IMR-90 (cell line): ENCODE measurements around the gene BATF. TPM values are rescaled to one million over a fixed set of nuclear protein-coding genes. Genes with fewer than 3 reads are reported as not detected.

Experiments
- ATAC-seq: fragments of 200-7000 bp; cut with Tn5 transposase; 2 replicates; pipeline ENCODE4 v1.9.1; 2020; ENCODE audit warnings: low read depth, mild to moderate bottlenecking, moderate library complexity
- BruUV-seq: library from RNA; stranded (reverse); fragments of 400-500 nt; replicated peaks from 2 replicates; lab custom pipeline; 2021; lab: Mats Ljungman, UMichigan
- CTCF ChIA-PET: fragments of 300-600 bp; formaldehyde crosslinking; extraction: SDS; loops from one replicate; lab custom pipeline; 2021; ENCODE audit warnings: antibody characterized with exemption; lab: Yijun Ruan, JAX
- POLR2A ChIA-PET: fragments of 300-600 bp; sonication (Branson Sonifier 250); formaldehyde crosslinking; loops from one replicate; lab custom pipeline; 2022; ENCODE audit warnings: antibody characterized with exemption; ENCODE audit not compliant: unreplicated experiment; lab: Charles Lee
- DNase-seq: peaks from one replicate; pipeline ENCODE4 v3.0.0; 2013
- H2AFZ ChIP-seq: replicated peaks from 2 replicates; pipeline ENCODE3; 2013; ENCODE audit warnings: low read length, mild to moderate bottlenecking; ENCODE audit not compliant: poor library complexity
- H2AK5ac ChIP-seq: 2 replicates; pipeline ENCODE4 v1.6.1; 2013; ENCODE audit warnings: low read depth, low read length, inconsistent platforms
- H2AK9ac ChIP-seq: replicated peaks from 2 replicates; pipeline ENCODE3; 2013; ENCODE audit warnings: mild to moderate bottlenecking, low read depth, low read length, moderate library complexity; ENCODE audit not compliant: poor library complexity
- H2BK120ac ChIP-seq: 2 replicates; pipeline ENCODE4 v1.6.1; 2013; ENCODE audit warnings: low read depth, low read length, inconsistent platforms
- H2BK15ac ChIP-seq: 3 replicates; pipeline ENCODE4 v1.6.1; 2013; ENCODE audit warnings: low read depth, low read length, inconsistent platforms
- H2BK20ac ChIP-seq: 2 replicates; pipeline ENCODE4 v1.6.1; 2013; ENCODE audit warnings: low read depth, mild to moderate bottlenecking, inconsistent platforms, low read length, moderate library complexity
- H2BK5ac ChIP-seq: 2 replicates; pipeline ENCODE4 v1.6.1; 2013; ENCODE audit warnings: mild to moderate bottlenecking, low read depth, low read length, inconsistent platforms; ENCODE audit not compliant: poor library complexity, severe bottlenecking
- H3K14ac ChIP-seq: replicated peaks from 2 replicates; pipeline ENCODE4 v1.6.1; 2013; ENCODE audit warnings: low read depth, low read length, inconsistent platforms
- H3K18ac ChIP-seq: 2 replicates; pipeline ENCODE4 v1.6.1; 2013; ENCODE audit warnings: low read depth, low read length, control low read depth
- H3K23ac ChIP-seq: 2 replicates; pipeline ENCODE4 v1.6.1; 2013; ENCODE audit warnings: low read depth, low read length, inconsistent platforms
- H3K27ac ChIP-seq: 2 replicates; pipeline ENCODE4 v1.5.1; 2013; ENCODE audit warnings: mild to moderate bottlenecking, control low read depth, low read length; ENCODE audit not compliant: insufficient read depth
- H3K27me3 ChIP-seq: 2 replicates; pipeline ENCODE4 v1.6.1; 2013; ENCODE audit warnings: low read length; ENCODE audit not compliant: control insufficient read depth, insufficient read depth
- H3K36me3 ChIP-seq: 2 replicates; pipeline ENCODE4 v1.6.1; 2013; ENCODE audit warnings: low read length, mixed read lengths; ENCODE audit not compliant: control insufficient read depth, insufficient read depth
- H3K4ac ChIP-seq: 2 replicates; pipeline ENCODE4 v1.6.1; 2013; ENCODE audit warnings: low read depth, low read length, inconsistent platforms
- H3K4me1 ChIP-seq: 2 replicates; pipeline ENCODE4 v1.6.1; 2013; ENCODE audit warnings: low read length, mixed read lengths; ENCODE audit not compliant: control insufficient read depth, insufficient read depth
- H3K4me2 ChIP-seq: 2 replicates; pipeline ENCODE4 v1.6.1; 2013; ENCODE audit warnings: low read depth, mild to moderate bottlenecking, control low read depth, low read length, moderate library complexity
- H3K4me3 ChIP-seq: 2 replicates; pipeline ENCODE4 v1.5.1; 2013; ENCODE audit warnings: low read depth, mild to moderate bottlenecking, control low read depth, low read length, moderate library complexity; ENCODE audit not compliant: insufficient read depth
- H3K56ac ChIP-seq: 2 replicates; pipeline ENCODE4 v1.6.1; 2013; ENCODE audit warnings: low read length, inconsistent platforms; ENCODE audit not compliant: insufficient read depth; ENCODE audit errors: extremely low read depth
- H3K79me1 ChIP-seq, 2 experiments: 2 replicates each; pipeline ENCODE4 v1.6.1; 2013; ENCODE audit warnings: low read length in 2 of 2, inconsistent platforms in 1 of 2, low read depth in 1 of 2
- H3K9ac ChIP-seq: 2 replicates; pipeline ENCODE4 v1.6.1; 2013; ENCODE audit warnings: low read depth, low read length, control low read depth
- H3K9me1 ChIP-seq: 2 replicates; pipeline ENCODE4 v1.6.1; 2013; ENCODE audit warnings: low read length, inconsistent platforms; ENCODE audit not compliant: insufficient read depth
- H3K9me3 ChIP-seq: 2 replicates; pipeline ENCODE4 v1.6.1; 2013; ENCODE audit warnings: low read length; ENCODE audit not compliant: control insufficient read depth, insufficient read depth
- H4K20me1 ChIP-seq: 2 replicates; pipeline ENCODE4 v1.6.1; 2013; ENCODE audit warnings: low read length, inconsistent platforms; ENCODE audit not compliant: insufficient read depth
- H4K5ac ChIP-seq: 2 replicates; pipeline ENCODE4 v1.6.1; 2013; ENCODE audit warnings: mild to moderate bottlenecking, low read depth, low read length, control low read depth
- H4K8ac ChIP-seq, 2 experiments: 2 replicates each; pipeline ENCODE4 v1.6.1; 2013; ENCODE audit warnings: low read depth in 2 of 2, low read length in 2 of 2, control low read depth in 1 of 2, inconsistent platforms in 1 of 2
- H4K91ac ChIP-seq: 2 replicates; pipeline ENCODE4 v1.6.1; 2013; ENCODE audit warnings: low read depth, low read length, inconsistent platforms; ENCODE audit not compliant: insufficient read depth
- BHLHE40 ChIP-seq: fragments of 150-350 bp; IDR thresholded peaks from 2 replicates; pipeline ENCODE4 v1.6.1; 2016; ENCODE audit warnings: mild to moderate bottlenecking, low read depth, low read length
- CEBPB ChIP-seq: IDR thresholded peaks from 2 replicates; pipeline ENCODE4 v1.6.1; 2012; ENCODE audit warnings: low read depth, low read length, improper control_type of control experiment
- CHD1 ChIP-seq: IDR thresholded peaks from 2 replicates; pipeline ENCODE4 v1.6.1; 2012; ENCODE audit warnings: low read depth, low read length, improper control_type of control experiment
- FOS ChIP-seq: fragments of 150-350 bp; IDR thresholded peaks from 2 replicates; pipeline ENCODE4 v1.6.1; 2016; ENCODE audit warnings: low read depth, low read length
- MAFK ChIP-seq: IDR thresholded peaks from 2 replicates; pipeline ENCODE4 v1.6.1; 2012; ENCODE audit warnings: low read depth, low read length, improper control_type of control experiment
- MAZ ChIP-seq: IDR thresholded peaks from 2 replicates; pipeline ENCODE4 v1.6.1; 2012; ENCODE audit warnings: low read depth, mild to moderate bottlenecking, low read length, improper control_type of control experiment, moderate library complexity, borderline replicate concordance
- MXI1 ChIP-seq: IDR thresholded peaks from 2 replicates; pipeline ENCODE4 v1.6.1; 2012; ENCODE audit warnings: low read depth, mild to moderate bottlenecking, low read length, moderate library complexity, borderline replicate concordance
- NFE2L2 ChIP-seq: fragments of 150-350 bp; IDR thresholded peaks from 2 replicates; pipeline ENCODE4 v1.6.1; 2016; ENCODE audit warnings: low read depth, mild to moderate bottlenecking, low read length
- POLR2A ChIP-seq: IDR thresholded peaks from 2 replicates; pipeline ENCODE4 v1.6.1; 2012; ENCODE audit warnings: mild to moderate bottlenecking, low read depth, low read length
- RAD21 ChIP-seq: IDR thresholded peaks from 2 replicates; pipeline ENCODE4 v1.6.1; 2012; ENCODE audit warnings: low read length, improper control_type of control experiment
- RFX5 ChIP-seq: IDR thresholded peaks from 2 replicates; pipeline ENCODE4 v1.8.0; 2012; ENCODE audit warnings: low read depth, mild to moderate bottlenecking, low read length, moderate library complexity
- SMC3 ChIP-seq: fragments of 150-350 bp; IDR thresholded peaks from 2 replicates; pipeline ENCODE4 v1.6.1; 2016; ENCODE audit warnings: low read depth, mild to moderate bottlenecking, antibody characterized with exemption, low read length, moderate library complexity
- WGBS, 2 experiments: methylation state at CpG; one replicate each; pipeline versions ENCODE4 v1.1.5 to v1.1.7; 2013; ENCODE audit warnings: missing lambda C conversion rate in 2 of 2; ENCODE audit not compliant: insufficient read length in 1 of 2; ENCODE audit errors: extremely low coverage in 2 of 2; 5-methylcytosine and 5-hydroxymethylcytosine counted together
- dilution Hi-C: fragments of 300-500 bp; cut with HindIII; formaldehyde crosslinking; loops from one replicate; pipeline ENCODE4 v1.14.3; 2018; ENCODE audit warnings: low sequenced_read_pairs; ENCODE audit not compliant: unreplicated experiment
- in situ Hi-C: fragments of 300-500 bp; cut with MboI; formaldehyde crosslinking; loops from 3 replicates; pipeline ENCODE4 v1.14.3; 2019; ENCODE audit warnings: low sequenced_read_pairs, inconsistent platforms, mixed read lengths
- intact Hi-C: fragments of 100-400 bp; cut with micrococcal nuclease; formaldehyde crosslinking; loops from 2 replicates; pipeline ENCODE4 v1.10.0; 2022
- polyA plus RNA-seq, 3 experiments: library from polyadenylated mRNA; depleted of rRNA; stranded (reverse); fragments of >200 nt; gene quantifications; 2 replicates each; pipeline ENCODE4 v1.2.3, GENCODE V29; 2012; ENCODE audit warnings: low replicate concordance in 1 of 3
- total RNA-seq: library from RNA; depleted of rRNA; stranded (reverse); fragments of >200 nt; gene quantifications from 2 replicates; pipeline ENCODE4 v1.2.3, GENCODE V29; 2012
- TF ChIP-seq, protein P1 (sequence below): conservative IDR thresholded peaks from 2 replicates; pipeline ENCODE4 v1.5.1; 2012; ENCODE audit warnings: mild to moderate bottlenecking, low read depth, low read length, improper control_type of control experiment
- TF ChIP-seq, protein P2 (sequence below): fragments of 150-350 bp; IDR thresholded peaks from 2 replicates; pipeline ENCODE4 v1.6.1; 2017; ENCODE audit warnings: mild to moderate bottlenecking, antibody characterized with exemption, low read length, low read depth

Gene BATF
- total and polyA plus RNA-seq, 2 of the 4 experiments (the other 2 are of a cell fraction): not detected

DNA sequence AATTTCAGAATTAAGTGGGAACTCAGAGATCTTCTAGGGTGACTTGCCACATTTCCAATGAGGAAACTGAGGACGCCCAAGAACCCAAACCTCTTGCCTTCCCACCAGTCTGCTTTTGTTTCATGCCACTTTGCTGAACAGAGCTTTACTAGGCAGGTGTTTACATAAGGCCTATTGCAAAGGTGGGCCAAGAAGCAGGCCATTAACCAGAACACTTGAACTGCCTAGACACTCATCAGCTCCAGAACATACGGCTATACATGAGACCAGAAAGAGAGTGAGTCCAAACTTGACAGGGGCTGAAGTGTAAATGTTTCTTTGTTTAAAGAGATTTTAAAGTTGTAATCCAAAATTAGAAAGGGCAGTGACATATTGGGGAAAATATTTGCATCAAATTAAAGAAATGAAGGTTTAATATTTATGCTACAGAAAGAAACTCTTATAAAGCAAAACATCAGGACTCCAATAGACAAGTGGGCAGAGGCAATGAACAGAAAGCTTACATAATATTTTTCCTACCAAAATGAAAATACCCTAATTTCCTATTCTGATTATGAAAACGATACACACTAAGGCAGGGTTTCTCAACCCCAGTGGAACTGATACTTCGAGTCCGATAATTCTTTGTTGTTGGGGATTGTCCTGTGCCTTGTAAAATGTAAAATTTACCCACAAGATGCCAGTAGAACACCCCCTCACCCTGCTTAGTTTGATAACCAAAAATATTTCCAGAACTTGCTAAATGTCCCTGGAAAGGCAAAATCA lies 11.7 kb downstream of the BATF start:
- Histone ChIP-seq H2BK5ac (no peak overlapping the region), H3K27me3 (no peaks in the 10 kb centered on the region; the same call in 1 of the 2 replicates), H3K4me2 (no peak overlapping the region), H3K14ac (no peak overlapping the region), H2AFZ (no peak overlapping the region), H3K23ac (no peak overlapping the region), H3K27ac (no peak overlapping the region), H4K20me1 (no peaks in the 10 kb centered on the region), H2AK5ac (no peak overlapping the region), H3K4me1 (peaks cover 5% of the 10 kb centered on the region), H4K91ac (no peak overlapping the region), H3K18ac (no peak overlapping the region), H3K9ac (no peak overlapping the region), H2BK120ac (no peak overlapping the region), H3K56ac (no peak overlapping the region), H3K9me1 (peaks cover 3% of the 10 kb centered on the region), H3K4me3 (no peak overlapping the region), H2AK9ac (no peak overlapping the region), H3K9me3 (no peaks in the 10 kb centered on the region), H4K5ac (no peak overlapping the region), H2BK15ac (no peak overlapping the region), H4K8ac (no peak overlapping the region), H3K4ac (no peak overlapping the region), H3K79me1 (no peaks in the 10 kb centered on the region), H2BK20ac (no peak overlapping the region; the same call in 1 of the 2 replicates), H3K36me3 (no peaks in the 10 kb centered on the region)
- no TSS peak for BruUV-seq
- intact Hi-C loops (no loop called here), dilution Hi-C loops (no loop called here), in situ Hi-C loops (no loop called here)
- TF ChIP-seq FOS (no peak), CHD1 (no peak), MAFK (no peak), MAZ (no peak), MXI1 (no peak), NFE2L2 (no peak), SMC3 (no peak), CEBPB (no peak), POLR2A (no peak), RAD21 (no peak), BHLHE40 (no peak), RFX5 (no peak)
- TF ChIP-seq, protein P1, sequence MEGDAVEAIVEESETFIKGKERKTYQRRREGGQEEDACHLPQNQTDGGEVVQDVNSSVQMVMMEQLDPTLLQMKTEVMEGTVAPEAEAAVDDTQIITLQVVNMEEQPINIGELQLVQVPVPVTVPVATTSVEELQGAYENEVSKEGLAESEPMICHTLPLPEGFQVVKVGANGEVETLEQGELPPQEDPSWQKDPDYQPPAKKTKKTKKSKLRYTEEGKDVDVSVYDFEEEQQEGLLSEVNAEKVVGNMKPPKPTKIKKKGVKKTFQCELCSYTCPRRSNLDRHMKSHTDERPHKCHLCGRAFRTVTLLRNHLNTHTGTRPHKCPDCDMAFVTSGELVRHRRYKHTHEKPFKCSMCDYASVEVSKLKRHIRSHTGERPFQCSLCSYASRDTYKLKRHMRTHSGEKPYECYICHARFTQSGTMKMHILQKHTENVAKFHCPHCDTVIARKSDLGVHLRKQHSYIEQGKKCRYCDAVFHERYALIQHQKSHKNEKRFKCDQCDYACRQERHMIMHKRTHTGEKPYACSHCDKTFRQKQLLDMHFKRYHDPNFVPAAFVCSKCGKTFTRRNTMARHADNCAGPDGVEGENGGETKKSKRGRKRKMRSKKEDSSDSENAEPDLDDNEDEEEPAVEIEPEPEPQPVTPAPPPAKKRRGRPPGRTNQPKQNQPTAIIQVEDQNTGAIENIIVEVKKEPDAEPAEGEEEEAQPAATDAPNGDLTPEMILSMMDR: no peak
- TF ChIP-seq, protein P2, sequence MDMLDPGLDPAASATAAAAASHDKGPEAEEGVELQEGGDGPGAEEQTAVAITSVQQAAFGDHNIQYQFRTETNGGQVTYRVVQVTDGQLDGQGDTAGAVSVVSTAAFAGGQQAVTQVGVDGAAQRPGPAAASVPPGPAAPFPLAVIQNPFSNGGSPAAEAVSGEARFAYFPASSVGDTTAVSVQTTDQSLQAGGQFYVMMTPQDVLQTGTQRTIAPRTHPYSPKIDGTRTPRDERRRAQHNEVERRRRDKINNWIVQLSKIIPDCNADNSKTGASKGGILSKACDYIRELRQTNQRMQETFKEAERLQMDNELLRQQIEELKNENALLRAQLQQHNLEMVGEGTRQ: no peak
- ChIA-PET CTCF (no interaction called here), POLR2A (no interaction called here)
- ATAC-seq: no peak
- no CpG with 5 or more reads among the region's 5 CpGs for WGBS, 2 experiments
- DNase-seq: no peak
